Measurements from ENCODE around the gene CHD6.
A peak's percentile ranks its signal among the peaks of the same experiment; 100 is the strongest.

The CHD6 gene

DNA sequence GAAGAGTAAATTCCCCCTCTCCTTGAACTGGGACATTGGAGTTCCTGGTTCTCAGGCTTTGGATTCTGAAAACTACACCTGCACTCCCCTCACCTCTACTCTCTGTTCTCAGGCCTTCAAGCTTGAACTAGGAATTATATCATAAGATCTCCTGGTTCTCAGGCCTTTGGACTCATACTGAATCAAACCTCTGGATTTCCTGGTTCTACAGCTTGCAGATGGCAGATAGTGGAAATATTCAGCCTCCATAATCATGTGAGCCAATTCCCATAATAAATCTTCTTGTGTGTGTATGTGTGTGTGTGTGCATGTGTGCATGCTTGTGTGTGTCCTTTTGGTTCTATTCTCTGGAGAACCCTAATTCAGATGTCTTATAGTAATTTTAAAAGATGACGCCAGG is 12.7 kb upstream of the CHD6 start:
- H3K9me3 Mint-ChIP-seq: no peaks in the 10 kb centered on the region
- no peak for ATAC-seq
- no peak overlapping the region for H3K27ac Mint-ChIP-seq
- no peaks in the 10 kb centered on the region for H3K36me3 Mint-ChIP-seq
- H3K4me1 Mint-ChIP-seq: peaks cover 8% of the 10 kb centered on the region
- DNase-seq (ENCODE audit: low spot score in 2 of 2): no peak
- no peak overlapping the region for H3K4me3 Mint-ChIP-seq

DNA sequence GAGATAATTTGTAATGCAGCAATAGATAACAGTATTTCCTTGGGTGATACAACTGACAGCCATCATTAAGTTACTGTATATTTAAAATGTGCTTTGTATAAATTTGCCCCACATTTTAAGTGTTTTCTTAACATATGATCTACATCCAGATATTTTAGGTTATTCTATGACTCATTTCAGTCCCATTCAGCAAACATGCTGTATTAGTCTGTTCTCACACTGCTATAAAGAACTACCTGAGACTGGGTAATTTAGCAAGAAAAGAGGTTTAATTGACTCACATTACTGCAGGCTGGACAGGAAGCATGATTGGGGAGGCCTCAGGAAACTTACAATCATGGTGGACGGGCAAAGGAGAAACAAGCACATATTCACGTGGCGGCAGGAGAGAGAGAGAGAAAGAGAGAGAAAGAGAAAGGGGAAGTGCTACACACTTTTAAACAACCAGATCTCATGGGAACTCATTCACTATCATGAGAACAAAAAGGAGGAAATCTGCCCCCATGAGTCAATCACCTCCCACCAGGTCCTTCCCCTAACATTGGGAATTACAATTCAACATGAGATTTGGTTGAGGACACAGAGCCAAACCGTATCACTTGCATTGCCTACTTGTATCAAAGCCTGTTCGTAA is 9.6 kb upstream of the CHD6 start:
- Mint-ChIP-seq H3K9me3 (no peaks in the 10 kb centered on the region), H3K4me1 (peaks cover 3% of the 10 kb centered on the region), H3K36me3 (no peaks in the 10 kb centered on the region), H3K27ac (no peak overlapping the region), H3K4me3 (no peak overlapping the region)
- DNase-seq (ENCODE audit: low spot score in 2 of 2) (no peak), ATAC-seq (no peak)

DNA sequence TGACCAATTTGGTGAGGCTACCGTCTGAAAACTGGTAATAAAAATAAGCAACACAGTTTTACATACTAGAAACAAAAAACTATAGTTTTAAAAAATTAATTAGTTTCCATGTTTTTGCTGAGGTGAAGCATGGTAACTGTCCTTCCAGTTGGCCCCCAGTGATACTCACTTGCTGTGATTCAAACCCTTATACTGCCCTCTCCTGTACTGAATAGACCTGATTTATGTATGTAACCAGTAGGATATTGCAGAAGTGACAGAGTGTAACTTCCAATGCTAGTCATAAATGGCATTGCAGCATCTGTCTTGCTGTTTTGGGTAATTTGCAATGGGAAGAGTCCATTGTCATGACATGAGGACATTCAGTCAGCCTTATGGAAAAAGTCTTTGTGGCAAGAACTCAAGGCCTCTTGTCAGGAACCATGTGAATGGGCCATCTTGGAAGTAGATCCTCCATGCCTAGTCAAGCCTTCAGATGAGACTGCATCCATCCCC is 8.9 kb upstream of the CHD6 start:
- no peak for DNase-seq (ENCODE audit: low spot score in 2 of 2)
- Mint-ChIP-seq H3K36me3 (no peaks in the 10 kb centered on the region), H3K4me1 (no peaks in the 10 kb centered on the region), H3K9me3 (no peaks in the 10 kb centered on the region), H3K27ac (no peak overlapping the region), H3K4me3 (no peak overlapping the region)
- no peak for ATAC-seq

DNA sequence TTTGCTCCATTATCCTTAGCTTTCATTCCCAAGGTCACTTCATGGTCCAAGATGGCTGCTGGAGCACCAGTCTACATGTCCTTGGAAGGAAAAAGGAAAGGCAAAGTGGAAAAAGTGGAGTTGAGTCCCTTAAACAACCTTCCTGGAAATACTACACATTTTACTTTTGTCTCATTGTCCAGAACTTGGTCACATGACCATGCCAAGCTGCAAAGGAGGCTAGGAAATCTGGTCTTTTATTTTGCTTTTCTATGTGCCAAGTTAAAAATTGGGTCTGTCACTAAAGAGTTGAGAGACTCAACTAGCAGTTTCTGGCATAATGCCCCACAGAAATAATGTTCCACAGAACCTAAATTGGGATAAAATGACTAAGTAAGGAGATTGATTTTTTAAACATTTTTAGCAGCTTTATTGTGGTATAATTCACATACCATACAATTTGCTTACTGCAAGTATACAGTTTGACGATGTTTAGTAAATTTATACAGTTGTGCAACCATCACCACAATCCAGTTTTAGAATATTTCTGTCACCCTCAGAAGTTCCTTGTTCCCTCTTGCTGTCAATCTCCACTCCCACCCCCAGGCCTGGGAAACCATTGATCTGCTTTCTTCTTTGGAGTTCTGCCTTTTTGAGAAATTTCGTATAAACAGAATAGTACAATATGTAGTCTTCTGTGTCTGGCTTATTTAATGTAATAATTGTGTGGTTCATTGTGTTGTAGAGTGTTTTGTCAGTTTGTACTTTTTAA is 5.6 kb upstream of the CHD6 start:
- no peaks in the 10 kb centered on the region for H3K9me3 Mint-ChIP-seq
- no peaks in the 10 kb centered on the region for H3K4me1 Mint-ChIP-seq
- no peak overlapping the region for H3K27ac Mint-ChIP-seq
- no peak for DNase-seq (ENCODE audit: low spot score in 2 of 2)
- no peak for ATAC-seq
- no peak overlapping the region for H3K4me3 Mint-ChIP-seq
- H3K36me3 Mint-ChIP-seq: no peaks in the 10 kb centered on the region

DNA sequence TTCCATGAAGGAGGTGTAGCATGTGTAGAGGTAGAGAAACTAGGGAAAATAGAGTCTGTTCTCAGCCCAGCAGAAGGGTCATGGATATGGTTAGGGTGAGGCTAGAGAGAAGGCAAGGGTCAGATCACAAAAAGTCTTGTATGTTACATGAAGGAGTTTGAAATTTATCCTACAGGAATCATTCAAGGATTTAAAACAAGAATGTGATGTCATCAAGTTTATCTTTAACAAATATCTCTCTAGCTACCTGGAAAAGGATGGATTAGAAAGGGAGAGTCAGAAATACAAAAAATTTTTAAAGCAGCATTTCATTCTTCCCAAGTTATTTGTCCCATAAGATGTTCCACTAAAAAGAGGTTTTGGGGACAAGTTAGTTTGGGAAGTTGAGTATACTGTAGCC is 4.4 kb upstream of the CHD6 start:
- H3K27ac Mint-ChIP-seq: no peak overlapping the region
- H3K9me3 Mint-ChIP-seq: no peaks in the 10 kb centered on the region
- no peaks in the 10 kb centered on the region for H3K4me1 Mint-ChIP-seq
- ATAC-seq (no peak), DNase-seq (ENCODE audit: low spot score in 2 of 2) (no peak)
- peaks cover 4% of the 10 kb centered on the region for H3K36me3 Mint-ChIP-seq
- H3K4me3 Mint-ChIP-seq: no peak overlapping the region

DNA sequence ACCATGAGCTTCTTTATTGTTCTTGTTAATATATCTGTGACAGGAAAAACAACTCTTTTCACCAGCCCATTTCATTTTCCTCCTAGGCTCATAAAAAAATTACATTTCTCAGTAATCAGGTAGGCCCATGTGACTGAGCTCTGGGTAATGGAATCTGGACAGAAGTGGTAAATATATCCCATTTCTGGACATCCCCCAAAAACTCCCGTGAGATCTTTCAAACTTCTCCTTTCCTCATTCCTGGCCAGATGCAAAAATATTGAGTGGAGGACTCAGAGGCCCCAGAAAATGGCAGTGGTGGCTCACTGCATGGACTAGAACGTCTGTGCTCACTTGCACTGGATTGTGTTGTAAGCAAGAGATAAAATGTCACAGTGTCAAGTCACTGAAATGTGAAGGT is 3.8 kb upstream of the CHD6 start:
- Mint-ChIP-seq H3K9me3 (no peaks in the 10 kb centered on the region), H3K36me3 (peaks cover 4% of the 10 kb centered on the region), H3K4me3 (no peak overlapping the region), H3K27ac (no peak overlapping the region), H3K4me1 (peaks cover 5% of the 10 kb centered on the region)
- DNase-seq (ENCODE audit: low spot score in 2 of 2): no peak
- no peak for ATAC-seq

DNA sequence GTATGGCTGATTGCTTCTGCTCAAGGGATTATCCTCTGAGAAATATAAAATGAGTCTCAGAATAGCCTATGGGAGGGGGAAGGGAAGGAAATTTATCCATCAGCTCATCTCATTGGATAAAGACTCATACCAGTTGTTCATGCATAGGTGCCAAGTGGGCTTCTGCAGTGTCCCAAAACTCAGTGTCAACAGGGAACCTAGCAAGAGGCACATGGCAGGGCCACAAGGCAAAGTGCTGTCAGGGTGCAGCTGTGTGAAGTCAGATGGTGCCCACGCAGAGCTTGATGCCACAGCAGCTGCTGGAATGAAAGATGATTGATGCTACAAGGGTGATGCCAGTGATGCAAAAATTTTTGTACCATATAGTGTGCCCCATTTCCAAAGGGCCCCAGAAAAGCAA is 3.2 kb upstream of the CHD6 start:
- Mint-ChIP-seq H3K9me3 (no peaks in the 10 kb centered on the region), H3K4me1 (peaks cover 10% of the 10 kb centered on the region), H3K27ac (no peak overlapping the region), H3K4me3 (no peak overlapping the region), H3K36me3 (peaks cover 4% of the 10 kb centered on the region)
- ATAC-seq (no peak), DNase-seq (ENCODE audit: low spot score in 2 of 2) (no peak)

DNA sequence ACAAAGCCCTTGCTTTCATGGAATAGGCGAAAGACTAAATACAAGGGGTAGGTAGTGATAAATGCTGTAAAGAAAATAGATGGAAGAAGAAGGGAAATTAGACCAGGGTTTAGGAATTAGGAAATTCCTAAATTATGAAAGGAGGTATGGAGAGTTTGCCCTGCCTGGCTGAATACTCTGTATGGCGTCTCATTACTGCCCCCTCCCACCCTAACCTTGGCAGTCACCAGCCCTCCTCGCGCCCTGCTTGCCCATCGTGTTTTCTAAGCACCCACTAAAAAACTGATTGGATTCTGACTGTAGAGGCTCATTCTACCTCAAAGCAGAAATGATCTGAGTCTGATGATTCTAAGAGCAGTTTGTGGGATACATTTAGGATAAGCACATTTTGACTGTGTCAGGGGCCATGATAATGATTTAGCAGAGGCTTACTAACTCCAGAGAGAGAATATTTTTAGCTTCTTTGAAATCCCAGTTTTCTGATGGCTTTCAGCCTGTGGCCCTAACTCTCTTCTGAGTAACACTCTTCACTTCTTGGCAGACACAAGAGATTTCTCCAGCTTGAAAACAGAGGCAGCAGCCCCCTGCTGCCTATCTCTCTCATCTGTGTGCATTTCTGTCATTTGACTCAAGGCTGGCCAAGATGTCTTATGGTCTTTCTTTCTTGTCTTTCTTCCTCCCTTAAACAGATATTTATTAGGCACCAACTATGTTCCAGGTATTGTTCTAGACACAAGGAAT is 1.4 kb upstream of the CHD6 start:
- ATAC-seq (no peak), DNase-seq (ENCODE audit: low spot score in 2 of 2) (no peak)
- H3K27ac Mint-ChIP-seq: peak overlapping the region; percentile 87
- H3K4me3 Mint-ChIP-seq: peak overlapping the region; percentile 78
- no peaks in the 10 kb centered on the region for H3K9me3 Mint-ChIP-seq
- H3K36me3 Mint-ChIP-seq: peaks cover 4% of the 10 kb centered on the region
- peaks cover 24% of the 10 kb centered on the region for H3K4me1 Mint-ChIP-seq

DNA sequence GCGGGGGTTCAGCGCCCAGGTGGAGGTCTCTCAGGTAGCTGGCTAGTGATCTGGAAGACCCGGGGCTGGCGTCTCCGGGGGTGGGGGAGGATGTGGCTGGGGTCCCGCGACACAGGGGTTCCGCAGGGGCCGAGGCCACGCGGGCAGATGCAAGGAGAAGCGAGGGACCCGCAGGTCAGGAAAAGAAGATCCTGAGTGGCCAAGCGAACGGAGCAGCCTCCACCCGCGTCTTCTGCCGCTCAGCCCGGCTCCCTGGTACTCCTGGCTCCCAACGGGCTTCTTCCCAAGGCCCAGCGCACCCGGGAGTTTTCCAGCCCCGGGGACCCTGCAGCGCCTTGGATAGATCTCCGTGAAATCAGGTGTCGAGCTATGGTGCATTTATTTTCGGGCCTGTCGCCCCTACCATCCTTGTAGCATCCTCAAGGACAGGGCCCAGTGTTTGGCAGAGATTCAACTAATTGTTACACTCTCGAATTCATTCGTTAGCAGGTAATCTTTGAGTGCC is 682 bp upstream of the CHD6 start:
- Mint-ChIP-seq H3K4me3 (peak overlapping the region; percentile 78), H3K9me3 (no peaks in the 10 kb centered on the region), H3K36me3 (peaks cover 4% of the 10 kb centered on the region), H3K4me1 (peaks cover 24% of the 10 kb centered on the region), H3K27ac (peak overlapping the region; percentile 87)
- DNase-seq (ENCODE audit: low spot score in 2 of 2) (no peak), ATAC-seq (no peak)

DNA sequence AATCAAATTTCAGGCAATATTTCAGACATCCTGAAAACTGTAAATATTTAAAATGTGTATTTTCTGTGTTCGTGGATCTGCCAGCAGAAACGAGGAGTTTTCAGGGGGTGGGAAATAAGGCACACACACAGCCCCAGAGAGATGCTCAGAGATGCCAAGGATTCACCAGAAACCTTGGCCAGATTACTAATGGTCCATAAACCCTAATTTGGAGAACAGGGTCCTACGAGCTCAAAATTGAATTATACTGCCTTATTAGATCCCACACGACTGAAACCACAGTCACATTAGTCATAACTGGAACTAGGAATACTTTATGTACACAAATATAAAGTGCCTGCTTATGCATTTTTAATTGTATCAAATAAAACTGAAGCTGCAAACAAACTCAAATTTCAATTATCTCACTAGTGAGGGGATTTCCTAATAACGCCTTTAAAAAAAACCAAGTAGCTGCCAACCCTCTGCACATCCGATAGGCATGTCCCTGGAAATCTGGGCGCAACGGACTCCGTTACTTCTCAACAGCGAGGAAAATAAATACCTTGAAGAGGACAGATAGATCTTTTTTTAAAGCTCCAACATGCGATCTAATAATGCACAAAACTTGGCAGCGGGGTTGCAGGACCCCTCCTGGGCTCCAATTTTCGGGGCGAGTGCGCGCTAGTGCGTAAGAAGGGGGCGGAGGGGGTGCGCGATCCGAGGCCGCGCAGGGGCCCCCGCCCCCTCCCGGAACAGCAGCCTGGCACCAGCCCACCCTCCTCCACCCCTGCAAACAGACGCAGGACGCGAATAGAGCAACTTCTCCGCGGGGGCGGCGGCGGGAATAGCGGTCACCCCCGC is 897 bp downstream of the CHD6 start:
- peaks cover 31% of the 10 kb centered on the region for H3K4me1 Mint-ChIP-seq
- H3K36me3 Mint-ChIP-seq: peaks cover 4% of the 10 kb centered on the region
- DNase-seq (ENCODE audit: low spot score in 2 of 2) (peak; percentile 3 to 60), ATAC-seq (peak; percentile 3)
- H3K9me3 Mint-ChIP-seq: no peaks in the 10 kb centered on the region
- H3K4me3 Mint-ChIP-seq: peak overlapping the region; percentile 78
- H3K27ac Mint-ChIP-seq: peak overlapping the region; percentile 87

DNA sequence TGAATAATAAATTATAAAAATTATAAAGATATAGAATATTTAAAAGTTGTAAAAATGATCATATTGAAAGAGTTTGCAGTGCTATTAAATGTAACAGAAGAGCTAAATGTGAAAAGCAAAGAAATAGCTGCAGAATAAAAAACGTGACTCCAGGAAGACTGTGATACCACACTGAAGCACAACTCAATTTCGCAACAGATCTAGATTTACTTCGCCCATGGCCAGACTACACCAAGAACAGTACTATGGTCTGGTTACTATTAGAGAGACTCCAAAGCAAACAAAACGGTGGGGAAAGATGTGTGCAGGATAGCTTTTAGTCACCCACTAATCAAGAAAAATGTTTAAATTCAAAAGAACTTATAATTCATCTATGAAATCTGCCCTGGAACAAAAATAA is 1.9 kb downstream of the CHD6 start:
- no peak for ATAC-seq
- Mint-ChIP-seq H3K9me3 (no peaks in the 10 kb centered on the region), H3K4me1 (peaks cover 37% of the 10 kb centered on the region), H3K27ac (peak overlapping the region; percentile 11), H3K36me3 (peaks cover 4% of the 10 kb centered on the region), H3K4me3 (peak overlapping the region; percentile 78)
- DNase-seq (ENCODE audit: low spot score in 2 of 2): no peak

DNA sequence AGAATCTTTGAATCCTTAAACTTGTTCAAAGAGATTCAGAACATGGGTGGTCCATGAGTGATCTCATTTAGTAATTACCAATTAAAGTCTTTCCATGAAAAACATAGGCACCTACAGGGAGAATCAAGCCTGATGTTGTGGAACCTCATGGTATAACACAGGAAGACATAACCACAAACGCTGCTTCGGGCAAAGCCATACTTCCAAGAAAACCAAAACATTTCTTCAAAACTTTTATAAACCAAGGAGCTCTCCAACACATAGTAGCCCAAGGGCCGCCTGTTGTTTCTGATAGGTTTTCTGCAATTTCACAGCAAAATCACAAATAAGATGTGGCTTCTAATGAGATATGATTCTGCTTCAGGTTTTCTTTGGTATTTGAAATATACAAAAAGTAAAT is 2.5 kb downstream of the CHD6 start:
- H3K36me3 Mint-ChIP-seq: peaks cover 4% of the 10 kb centered on the region
- peak overlapping the region; percentile 7 for H3K4me3 Mint-ChIP-seq
- DNase-seq (ENCODE audit: low spot score in 2 of 2) (no peak), ATAC-seq (no peak)
- peaks cover 37% of the 10 kb centered on the region for H3K4me1 Mint-ChIP-seq
- H3K9me3 Mint-ChIP-seq: no peaks in the 10 kb centered on the region
- H3K27ac Mint-ChIP-seq: no peak overlapping the region

DNA sequence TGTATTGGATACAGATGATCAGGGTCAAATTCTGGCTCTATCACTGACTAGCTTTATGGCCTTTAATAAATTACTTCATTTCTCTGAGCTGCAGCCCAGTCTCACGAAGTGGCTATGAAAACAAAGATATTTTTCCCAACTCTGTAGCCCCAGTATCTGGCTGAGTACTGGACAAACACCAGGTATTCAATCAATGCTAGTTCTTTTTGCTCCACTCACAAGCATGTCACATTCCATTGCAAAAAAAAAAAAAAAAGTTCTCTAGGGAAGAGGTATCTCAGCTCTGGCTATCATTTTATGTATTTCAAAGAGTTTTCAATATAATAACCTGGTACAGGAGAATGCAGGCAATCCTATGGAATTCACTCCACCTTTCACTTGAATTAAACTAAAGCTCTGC is 3.1 kb downstream of the CHD6 start:
- Mint-ChIP-seq H3K9me3 (no peaks in the 10 kb centered on the region), H3K4me1 (peaks cover 38% of the 10 kb centered on the region), H3K4me3 (peak overlapping the region; percentile 7), H3K36me3 (peaks cover 4% of the 10 kb centered on the region), H3K27ac (no peak overlapping the region)
- DNase-seq (ENCODE audit: low spot score in 2 of 2) (no peak), ATAC-seq (no peak)

DNA sequence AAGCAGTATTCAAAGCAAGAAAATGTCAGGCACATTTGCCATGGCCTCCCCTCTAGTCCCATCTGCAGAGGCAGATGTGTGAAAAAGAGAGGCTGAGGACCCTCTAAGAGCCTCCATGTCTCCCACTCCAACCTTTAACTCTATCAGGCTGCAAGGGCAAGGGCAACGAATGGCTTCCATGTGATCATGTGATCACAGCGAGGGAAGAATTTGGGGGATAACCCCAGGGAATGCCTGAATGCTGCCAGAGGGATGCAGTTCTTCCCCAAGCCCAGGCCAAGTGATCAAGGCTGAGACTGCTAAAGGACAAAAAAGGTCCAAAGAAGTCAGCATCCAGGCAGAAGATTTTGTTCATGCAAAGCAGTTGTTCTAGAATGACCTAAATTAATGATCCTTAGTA is 4.9 kb downstream of the CHD6 start:
- H3K9me3 Mint-ChIP-seq: no peaks in the 10 kb centered on the region
- DNase-seq (ENCODE audit: low spot score in 2 of 2): no peak
- H3K36me3 Mint-ChIP-seq: peaks cover 3% of the 10 kb centered on the region
- peaks cover 56% of the 10 kb centered on the region for H3K4me1 Mint-ChIP-seq
- H3K4me3 Mint-ChIP-seq: no peak overlapping the region
- H3K27ac Mint-ChIP-seq: no peak overlapping the region
- ATAC-seq: no peak

DNA sequence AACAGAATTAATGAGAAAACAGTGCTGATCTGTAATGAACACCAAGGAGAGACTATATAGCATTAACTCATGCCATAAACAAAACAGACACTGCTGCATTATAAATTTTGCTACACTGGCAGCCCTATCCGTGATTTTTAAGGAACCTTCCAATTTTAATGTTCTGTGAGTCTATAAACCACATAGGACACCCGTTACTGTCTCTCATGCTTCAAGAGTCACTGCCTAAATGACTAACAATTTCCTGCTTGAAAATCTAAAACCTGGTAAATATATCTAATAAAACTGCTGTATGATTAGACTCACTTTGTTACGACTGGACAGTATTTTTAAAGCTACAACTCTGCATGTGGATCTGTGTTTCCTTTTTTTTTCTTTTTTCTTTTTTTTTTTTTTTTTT is 8.7 kb downstream of the CHD6 start:
- Mint-ChIP-seq H3K36me3 (no peaks in the 10 kb centered on the region), H3K9me3 (no peaks in the 10 kb centered on the region), H3K4me3 (no peak overlapping the region), H3K27ac (no peak overlapping the region), H3K4me1 (peaks cover 49% of the 10 kb centered on the region)
- peak; percentile 42 for ATAC-seq
- DNase-seq (ENCODE audit: low spot score in 2 of 2): no peak

All from stimulated activated effector memory CD8-positive, alpha-beta T cell treated with anti-CD3 and anti-CD28 coated beads, Interleukin-12 subunit alpha, Interleukin-12 subunit beta, amount 100 ng/mL, for 72 hours (primary cell).